ENCODE results near the gene RPS14.
A peak's percentile ranks its signal among the peaks of the same experiment; 100 is the strongest.

Gene RPS14

GRCh38 chr5:150412319-150413175 lies 37.0 kb downstream of the RPS14 start, which contains the start of gene CD74:
TSS of gene CD74 (minus strand) at chr5:150412910. CDS start at chr5:150412749, 161 bp downstream.
- peak; percentile 72 for DNase-seq

- DNase-seq = peak; percentile 62
These were observed 38.1 kb downstream of the RPS14 start for GRCh38 chr5:150411245-150411979.

GRCh38 chr5:150410524-150411244 lies 38.9 kb downstream of the RPS14 start:
- peak; percentile 83 for DNase-seq

- peak; percentile 86 for DNase-seq
These were observed 39.7 kb downstream of the RPS14 start for GRCh38 chr5:150409638-150410523.

- DNase-seq = no peak
These were observed 41.2 kb downstream of the RPS14 start for GRCh38 chr5:150408231-150408943.

- DNase-seq = no peak
These were observed 42.3 kb downstream of the RPS14 start for GRCh38 chr5:150407096-150407720.

GRCh38 chr5:150406723-150407095 lies 42.8 kb downstream of the RPS14 start:
- no peak for DNase-seq

- DNase-seq = no peak
These were observed 43.3 kb downstream of the RPS14 start for GRCh38 chr5:150406103-150406722.

GRCh38 chr5:150404941-150405816 lies 44.4 kb downstream of the RPS14 start:
- no peak for DNase-seq

- no peak for DNase-seq
These were observed 45.0 kb downstream of the RPS14 start for GRCh38 chr5:150404535-150404934.

- DNase-seq = no peak
These were observed 45.4 kb downstream of the RPS14 start for GRCh38 chr5:150404121-150404520.

- DNase-seq = no peak
These were observed 46.6 kb downstream of the RPS14 start for GRCh38 chr5:150402901-150403342.

- no peak for DNase-seq
These were observed 47.2 kb downstream of the RPS14 start for GRCh38 chr5:150402229-150402773.

- DNase-seq = no peak
These were observed 47.9 kb downstream of the RPS14 start for GRCh38 chr5:150401376-150402228.

- DNase-seq = peak; percentile 12
These were observed 48.5 kb downstream of the RPS14 start for GRCh38 chr5:150401076-150401375.

- DNase-seq = no peak
These were observed 49.0 kb downstream of the RPS14 start for GRCh38 chr5:150400316-150401075.

GRCh38 chr5:150399524-150400211 lies 49.9 kb downstream of the RPS14 start:
- DNase-seq = no peak
